ENCODE measurements around the gene ANTXR1.
A peak's percentile ranks its signal among the peaks of the same experiment; 100 is the strongest.

The ANTXR1 gene

DNA sequence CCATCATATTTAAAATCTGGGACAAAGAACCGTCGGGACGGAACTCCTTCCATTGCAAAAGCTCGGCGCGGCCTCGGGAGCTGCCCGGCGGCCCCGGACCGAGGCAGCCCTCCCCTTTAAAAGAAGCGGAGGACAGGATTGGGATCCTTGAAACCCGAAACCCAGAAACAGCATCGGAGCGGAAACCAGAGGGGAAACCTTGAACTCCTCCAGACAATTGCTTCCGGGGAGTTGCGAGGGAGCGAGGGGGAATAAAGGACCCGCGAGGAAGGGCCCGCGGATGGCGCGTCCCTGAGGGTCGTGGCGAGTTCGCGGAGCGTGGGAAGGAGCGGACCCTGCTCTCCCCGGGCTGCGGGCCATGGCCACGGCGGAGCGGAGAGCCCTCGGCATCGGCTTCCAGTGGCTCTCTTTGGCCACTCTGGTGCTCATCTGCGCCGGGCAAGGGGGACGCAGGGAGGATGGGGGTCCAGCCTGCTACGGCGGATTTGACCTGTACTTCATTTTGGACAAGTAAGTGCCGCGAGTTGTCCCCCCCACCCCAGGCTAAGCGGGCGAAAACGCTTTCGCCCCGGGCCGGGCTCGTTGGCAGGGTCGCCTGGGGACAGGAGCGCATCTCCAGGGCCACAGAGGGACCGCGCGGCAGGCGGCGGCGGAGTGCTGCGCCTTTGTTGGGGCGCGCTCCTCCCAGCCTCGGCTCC is at the start of gene ANTXR1:
TSS of gene ANTXR1 (plus strand) at position 38 of the 698 bp plus-strand sequence. CDS start at position 359, 321 bp downstream.
- H3K4me3 Mint-ChIP-seq, result peak within 1 kb of the TSS; percentile 82
- H3K27me3 Mint-ChIP-seq, result peaks cover 70% of the 10 kb centered on the region
- H3K4me1 Mint-ChIP-seq (ENCODE audit: low read depth), result peaks cover 20% of the 10 kb centered on the region
- H3K27ac Mint-ChIP-seq, result peak within 1 kb of the TSS; percentile 70
- H3K36me3 Mint-ChIP-seq (ENCODE audit: low read depth), result no peaks in the 10 kb centered on the region
- H3K9me3 Mint-ChIP-seq, result no peaks in the 10 kb centered on the region

- H3K27ac Mint-ChIP-seq, result no peak overlapping the region
- H3K36me3 Mint-ChIP-seq (ENCODE audit: low read depth), result no peaks in the 10 kb centered on the region
- no peaks in the 10 kb centered on the region for H3K9me3 Mint-ChIP-seq
- H3K27me3 Mint-ChIP-seq, result peaks cover 28% of the 10 kb centered on the region
- H3K4me3 Mint-ChIP-seq, result no peak overlapping the region
- H3K4me1 Mint-ChIP-seq (ENCODE audit: low read depth), result no peaks in the 10 kb centered on the region
These were observed 48.7 kb upstream of the ANTXR1 start for GRCh38 chr2:68964282-68964681.

DNA sequence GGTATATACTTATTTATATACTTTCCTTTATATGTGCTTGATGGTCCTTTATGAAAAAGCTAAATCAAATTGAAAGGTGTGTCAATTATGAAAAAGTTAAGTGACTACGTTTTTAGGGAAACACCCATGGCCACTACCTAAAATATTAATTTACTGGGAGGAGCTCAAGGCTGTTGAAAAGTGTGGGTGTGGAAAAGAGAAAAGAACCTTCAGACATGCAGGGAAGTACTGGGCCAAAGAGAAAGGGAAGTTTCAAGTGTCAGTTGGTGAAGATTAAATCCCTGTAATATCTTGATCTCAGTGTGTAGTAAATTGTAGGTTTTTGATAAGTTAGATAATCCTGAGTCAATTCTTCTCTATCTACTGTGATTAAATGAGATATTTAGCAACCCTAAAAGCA is 44.8 kb upstream of the ANTXR1 start:
- Mint-ChIP-seq H3K4me1 (ENCODE audit: low read depth) (no peaks in the 10 kb centered on the region), H3K27me3 (peaks cover 17% of the 10 kb centered on the region), H3K36me3 (ENCODE audit: low read depth) (no peaks in the 10 kb centered on the region), H3K9me3 (no peaks in the 10 kb centered on the region), H3K27ac (no peak overlapping the region), H3K4me3 (no peak overlapping the region)

GRCh38 chr2:68969736-68970490 is 43.1 kb upstream of the ANTXR1 start:
- Mint-ChIP-seq H3K9me3 (no peaks in the 10 kb centered on the region), H3K27me3 (peaks cover 17% of the 10 kb centered on the region), H3K27ac (no peak overlapping the region), H3K4me1 (ENCODE audit: low read depth) (no peaks in the 10 kb centered on the region), H3K36me3 (ENCODE audit: low read depth) (no peaks in the 10 kb centered on the region), H3K4me3 (no peak overlapping the region)

DNA sequence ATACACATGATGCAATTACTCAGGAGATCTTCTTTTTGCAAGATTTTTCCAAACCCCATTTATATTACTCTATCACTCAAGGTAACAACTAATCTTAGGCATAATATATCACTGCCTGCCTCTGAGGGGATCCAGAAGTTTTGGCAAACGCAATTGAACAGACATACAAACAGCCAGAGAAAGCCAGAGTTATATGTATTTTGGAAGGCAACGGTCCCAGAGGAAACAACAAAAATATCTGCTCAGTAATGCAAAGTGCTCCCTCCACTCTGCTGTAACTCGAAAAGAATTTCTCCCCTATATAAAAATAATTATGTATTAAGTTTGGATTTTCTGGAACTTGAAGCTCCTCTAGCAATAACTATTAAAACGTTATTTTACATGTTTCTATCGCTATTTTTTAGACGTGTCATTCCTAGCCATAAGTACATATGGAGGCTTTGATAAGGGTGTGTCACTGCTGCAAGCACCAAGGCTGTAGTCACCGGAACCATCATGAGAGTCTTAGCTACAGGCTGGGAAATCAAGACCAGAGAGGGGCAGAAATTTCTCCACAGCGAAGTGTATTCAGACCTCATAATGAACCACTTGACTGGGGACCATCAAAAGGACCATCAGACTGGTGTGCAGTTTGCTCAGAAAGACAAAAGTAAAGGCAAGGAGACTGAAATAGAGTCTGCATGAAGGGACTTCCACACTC is 42.3 kb upstream of the ANTXR1 start:
- Mint-ChIP-seq H3K4me3 (no peak overlapping the region), H3K4me1 (ENCODE audit: low read depth) (no peaks in the 10 kb centered on the region), H3K36me3 (ENCODE audit: low read depth) (no peaks in the 10 kb centered on the region), H3K9me3 (no peaks in the 10 kb centered on the region), H3K27me3 (peaks cover 22% of the 10 kb centered on the region), H3K27ac (no peak overlapping the region)

DNA sequence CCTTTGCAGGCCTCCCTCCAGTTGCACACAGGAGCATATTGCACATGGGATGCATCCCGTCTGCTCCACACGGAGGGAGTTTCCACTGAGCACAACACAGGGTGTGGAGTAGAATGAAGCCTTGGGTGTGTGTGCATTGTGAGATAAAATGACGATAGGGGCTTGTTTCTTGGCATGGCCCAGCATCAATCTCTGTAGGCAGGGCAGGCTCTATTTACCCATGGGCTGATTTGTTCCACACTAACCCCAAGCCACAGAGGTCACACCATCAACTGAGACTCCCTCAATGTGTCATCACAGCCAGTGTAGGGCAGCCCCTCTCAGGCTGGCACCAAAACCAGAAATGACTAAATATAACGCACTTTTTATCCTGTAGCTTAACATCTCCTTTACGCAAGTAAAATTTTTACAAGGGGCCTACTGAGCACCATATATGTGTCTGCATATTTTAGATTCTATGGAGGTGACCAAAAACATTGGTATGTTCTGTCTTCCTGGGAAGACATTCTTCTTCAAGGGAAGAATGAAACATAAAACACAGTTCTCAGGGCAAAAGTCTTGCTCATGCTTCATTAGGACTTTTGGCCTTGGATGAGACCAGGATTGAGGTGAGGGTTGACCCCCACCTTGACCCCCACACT is 41.3 kb upstream of the ANTXR1 start:
- Mint-ChIP-seq H3K9me3 (no peaks in the 10 kb centered on the region), H3K4me1 (ENCODE audit: low read depth) (no peaks in the 10 kb centered on the region)

GRCh38 chr2:68974251-68974650 is 38.7 kb upstream of the ANTXR1 start, which contains the start of gene GKN1:
GKN1 (plus strand) TSS chr2:68974636; CDS start chr2:68974678, 42 bp downstream.
- Mint-ChIP-seq H3K27ac (no peak within 1 kb of the TSS), H3K4me3 (no peak within 1 kb of the TSS), H3K9me3 (no peaks in the 10 kb centered on the region), H3K4me1 (ENCODE audit: low read depth) (no peaks in the 10 kb centered on the region), H3K27me3 (peaks cover 34% of the 10 kb centered on the region), H3K36me3 (ENCODE audit: low read depth) (no peaks in the 10 kb centered on the region)

More for the DNA sequence above, 41.3 kb upstream of the ANTXR1 start:
- Mint-ChIP-seq H3K4me3 (no peak overlapping the region), H3K36me3 (ENCODE audit: low read depth) (no peaks in the 10 kb centered on the region), H3K27me3 (peaks cover 22% of the 10 kb centered on the region), H3K27ac (no peak overlapping the region)

DNA sequence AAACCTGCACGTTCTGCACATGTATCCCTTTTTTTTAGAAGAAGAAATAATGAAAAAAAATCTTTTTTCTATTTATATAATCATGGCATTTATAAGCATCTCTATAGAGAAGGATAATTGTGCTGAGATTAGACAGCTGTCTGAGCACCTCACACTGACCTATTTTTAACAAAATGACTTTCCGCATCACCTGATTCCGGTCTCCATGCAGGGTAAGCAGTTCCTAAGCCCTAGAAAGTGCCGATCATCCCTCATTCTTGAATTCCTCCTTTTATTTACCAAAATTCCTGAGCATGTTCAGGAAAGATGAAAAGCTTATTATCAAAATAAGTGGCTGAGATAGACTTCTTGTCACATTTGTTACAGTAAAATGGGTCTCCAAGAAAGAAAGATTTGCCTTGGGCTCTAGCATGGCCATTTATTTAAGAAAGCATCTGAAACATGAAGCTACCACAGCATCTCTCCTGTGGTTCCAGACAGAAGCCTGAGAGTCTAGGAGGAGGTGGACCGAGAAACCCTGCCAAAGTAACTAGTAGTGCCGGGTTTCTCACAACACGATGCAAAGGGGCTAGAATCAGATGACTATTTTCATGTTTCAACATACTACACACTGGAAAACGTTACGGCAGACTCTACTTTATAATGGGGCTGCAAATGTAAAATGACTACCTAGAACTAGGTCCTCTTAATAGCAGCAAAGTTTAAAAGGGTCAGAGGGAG is 37.9 kb upstream of the ANTXR1 start:
- H3K4me1 Mint-ChIP-seq (ENCODE audit: low read depth), result no peaks in the 10 kb centered on the region
- no peaks in the 10 kb centered on the region for H3K9me3 Mint-ChIP-seq
- no peaks in the 10 kb centered on the region for H3K36me3 Mint-ChIP-seq (ENCODE audit: low read depth)
- H3K27me3 Mint-ChIP-seq, result peaks cover 43% of the 10 kb centered on the region
- H3K27ac Mint-ChIP-seq, result no peak overlapping the region
- no peak overlapping the region for H3K4me3 Mint-ChIP-seq

- Mint-ChIP-seq H3K4me1 (ENCODE audit: low read depth) (no peaks in the 10 kb centered on the region), H3K27ac (no peak overlapping the region), H3K4me3 (no peak overlapping the region), H3K36me3 (ENCODE audit: low read depth) (no peaks in the 10 kb centered on the region), H3K27me3 (peaks cover 49% of the 10 kb centered on the region), H3K9me3 (no peaks in the 10 kb centered on the region)
These were observed 37.1 kb upstream of the ANTXR1 start for GRCh38 chr2:68975844-68976243.

- Mint-ChIP-seq H3K9me3 (no peaks in the 10 kb centered on the region), H3K4me3 (no peak overlapping the region), H3K4me1 (ENCODE audit: low read depth) (no peaks in the 10 kb centered on the region), H3K27ac (no peak overlapping the region), H3K27me3 (peaks cover 49% of the 10 kb centered on the region), H3K36me3 (ENCODE audit: low read depth) (no peaks in the 10 kb centered on the region)
These were observed 35.5 kb upstream of the ANTXR1 start for GRCh38 chr2:68977453-68977852.

DNA sequence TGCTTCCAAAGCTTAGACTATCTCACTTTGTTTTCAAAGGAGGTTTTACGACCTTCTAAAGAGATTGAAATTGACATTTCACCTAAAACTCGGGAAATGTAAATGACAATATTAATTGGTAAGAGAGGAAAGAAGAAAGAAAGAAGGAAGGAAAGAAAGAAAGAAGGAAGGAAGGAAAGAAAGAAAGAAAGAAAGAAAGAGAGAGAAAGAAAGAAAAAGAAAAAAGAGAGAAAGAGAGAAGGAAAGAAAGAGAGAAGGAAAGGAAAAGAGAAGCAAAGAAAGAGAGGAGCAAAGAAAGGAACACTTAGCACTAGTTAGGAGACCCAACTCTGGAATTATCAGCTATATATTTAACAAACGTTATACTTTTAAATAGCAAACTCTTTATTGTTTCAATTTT is 34.9 kb upstream of the ANTXR1 start:
- Mint-ChIP-seq H3K9me3 (no peaks in the 10 kb centered on the region), H3K4me1 (ENCODE audit: low read depth) (no peaks in the 10 kb centered on the region), H3K27me3 (peaks cover 49% of the 10 kb centered on the region), H3K36me3 (ENCODE audit: low read depth) (no peaks in the 10 kb centered on the region), H3K27ac (no peak overlapping the region), H3K4me3 (no peak overlapping the region)

DNA sequence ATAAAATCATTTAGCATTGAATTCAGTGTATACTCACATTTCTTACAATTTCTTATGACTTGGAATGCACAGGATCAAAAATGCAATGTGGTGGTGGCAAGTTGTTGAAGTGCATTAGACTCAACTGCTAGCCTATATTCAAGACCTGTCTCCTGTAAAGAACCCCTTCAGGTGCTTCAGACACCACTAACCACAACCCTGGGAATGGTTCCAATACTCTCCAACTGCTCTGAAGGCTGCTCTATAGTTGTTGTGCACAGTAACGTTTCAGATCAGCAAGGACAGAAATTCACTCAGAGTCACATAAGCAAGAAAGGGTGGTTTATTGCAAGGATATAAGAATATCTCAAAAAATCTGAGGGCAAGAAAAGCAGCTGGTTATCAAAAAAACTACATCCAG is 32.0 kb upstream of the ANTXR1 start:
- H3K36me3 Mint-ChIP-seq (ENCODE audit: low read depth), result no peaks in the 10 kb centered on the region

DNA sequence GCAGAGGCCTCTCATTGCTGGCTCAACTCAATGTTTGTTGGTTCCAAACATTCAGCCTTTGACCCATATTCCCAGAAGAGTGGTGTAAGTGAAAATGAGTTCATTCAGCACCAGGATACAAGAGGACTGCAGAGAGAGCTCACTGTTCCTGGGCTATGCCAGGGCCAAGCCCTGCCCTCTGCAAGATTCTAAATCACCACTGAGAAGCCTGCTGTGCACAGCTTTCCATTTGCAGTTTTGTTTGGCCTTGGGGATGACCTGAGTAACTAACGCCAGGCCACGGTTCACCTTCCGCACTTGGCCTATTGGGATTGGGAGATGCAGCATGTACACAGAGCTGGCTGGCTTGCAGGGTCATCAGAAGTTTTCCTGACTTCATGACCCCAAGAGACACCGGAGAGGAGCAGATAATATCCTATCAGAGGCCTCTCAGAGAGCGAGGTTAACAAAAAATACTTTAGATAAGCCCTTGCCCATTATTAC is 25.9 kb upstream of the ANTXR1 start:
- no peaks in the 10 kb centered on the region for H3K36me3 Mint-ChIP-seq (ENCODE audit: low read depth)
- H3K27me3 Mint-ChIP-seq, result peaks cover 8% of the 10 kb centered on the region
- no peak overlapping the region for H3K27ac Mint-ChIP-seq
- H3K4me1 Mint-ChIP-seq (ENCODE audit: low read depth), result no peaks in the 10 kb centered on the region
- H3K4me3 Mint-ChIP-seq, result no peak overlapping the region
- H3K9me3 Mint-ChIP-seq, result no peaks in the 10 kb centered on the region

More for the DNA sequence above, 32.0 kb upstream of the ANTXR1 start:
- Mint-ChIP-seq H3K4me3 (no peak overlapping the region), H3K27me3 (peaks cover 31% of the 10 kb centered on the region), H3K9me3 (no peaks in the 10 kb centered on the region), H3K27ac (no peak overlapping the region), H3K4me1 (ENCODE audit: low read depth) (no peaks in the 10 kb centered on the region)

DNA sequence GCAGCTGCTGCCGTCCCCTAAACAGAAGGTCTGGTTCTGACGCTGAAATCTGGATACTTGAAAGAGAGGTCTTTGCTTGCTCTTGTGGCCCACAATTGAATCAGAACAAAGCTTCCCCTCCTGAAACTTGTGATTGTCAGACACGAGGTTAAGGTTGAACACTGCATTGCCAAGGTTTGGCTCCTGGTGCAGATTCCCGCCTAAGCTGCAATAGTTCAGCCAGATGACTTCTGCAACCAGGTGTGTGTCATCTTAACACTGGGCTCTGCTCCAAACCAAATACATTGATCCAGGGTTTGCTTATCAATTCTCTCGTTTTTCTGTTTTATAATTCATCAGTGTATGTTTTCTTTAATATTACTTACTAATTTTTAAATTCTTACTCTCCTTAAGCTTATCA is 23.9 kb upstream of the ANTXR1 start:
- no peaks in the 10 kb centered on the region for H3K36me3 Mint-ChIP-seq (ENCODE audit: low read depth)
- H3K4me3 Mint-ChIP-seq, result no peak overlapping the region
- no peaks in the 10 kb centered on the region for H3K9me3 Mint-ChIP-seq
- peaks cover 12% of the 10 kb centered on the region for H3K27me3 Mint-ChIP-seq
- no peak overlapping the region for H3K27ac Mint-ChIP-seq
- no peaks in the 10 kb centered on the region for H3K4me1 Mint-ChIP-seq (ENCODE audit: low read depth)
